Neuronal stem cell (in vitro differentiated cells): ENCODE results near the gene MTERF4.
A peak's percentile ranks its signal among the peaks of the same experiment; 100 is the strongest.

Experiments used
- DNase-seq: peaks from one replicate; pipeline ENCODE4 v3.0.0-alpha.2; 2013; ENCODE audit warnings: low spot score
- H2AFZ ChIP-seq: one replicate; pipeline ENCODE4 v1.6.1; 2013; ENCODE audit warnings: mild to moderate bottlenecking, low read length, inconsistent platforms
- H2AK5ac ChIP-seq: 2 replicates; pipeline ENCODE4 v1.6.1; 2013; ENCODE audit warnings: low read depth, mild to moderate bottlenecking, inconsistent platforms, low read length, moderate library complexity, mixed read lengths
- H2BK120ac ChIP-seq: 2 replicates; pipeline ENCODE4 v1.6.1; 2013; ENCODE audit warnings: low read depth, mild to moderate bottlenecking, inconsistent platforms, low read length, moderate library complexity, mixed read lengths
- H2BK12ac ChIP-seq: one replicate; pipeline ENCODE4 v1.6.1; 2013; ENCODE audit warnings: low read length, inconsistent platforms
- H2BK15ac ChIP-seq: 2 replicates; pipeline ENCODE4 v1.6.1; 2013; ENCODE audit warnings: mild to moderate bottlenecking, low read length, inconsistent platforms, mixed read lengths
- H2BK5ac ChIP-seq: one replicate; pipeline ENCODE4 v1.6.1; 2013; ENCODE audit warnings: inconsistent platforms, mild to moderate bottlenecking, low read length, moderate library complexity
- H3K14ac ChIP-seq: one replicate; pipeline ENCODE4 v1.6.1; 2013; ENCODE audit warnings: low read length, inconsistent platforms
- H3K18ac ChIP-seq: 2 replicates; pipeline ENCODE4 v1.6.1; 2013; ENCODE audit warnings: low read length, inconsistent platforms
- H3K23ac ChIP-seq: 2 replicates; pipeline ENCODE4 v1.6.1; 2013; ENCODE audit warnings: low read depth, mild to moderate bottlenecking, mixed read lengths, low read length, inconsistent platforms; ENCODE audit not compliant: poor library complexity
- H3K27ac ChIP-seq: replicated peaks from 3 replicates; pipeline ENCODE4 v1.5.1; 2013; ENCODE audit warnings: low read length, inconsistent platforms
- H3K27me3 ChIP-seq, 3 experiments: 2 replicates each; pipeline ENCODE4 v1.6.1; 2013; ENCODE audit warnings: low read length in 3 of 3, mild to moderate bottlenecking in 2 of 3, inconsistent platforms in 1 of 3, low read depth in 1 of 3, mixed read lengths in 1 of 3, moderate library complexity in 1 of 3; ENCODE audit not compliant: control insufficient read depth in 3 of 3, insufficient read depth in 3 of 3
- H3K36me3 ChIP-seq, 2 donors: replicated peaks in 1 of 2; 2 replicates each; pipeline ENCODE4 v1.6.1; 2013; ENCODE audit warnings: low read length in 2 of 2; ENCODE audit not compliant: control insufficient read depth in 2 of 2, insufficient read depth in 2 of 2
- H3K4ac ChIP-seq: 2 replicates; pipeline ENCODE4 v1.6.1; 2013; ENCODE audit warnings: inconsistent platforms, mild to moderate bottlenecking, low read length, moderate library complexity
- H3K4me1 ChIP-seq, 2 donors: 1 replicate in 1 of 2; 2 replicates in 1 of 2; pipeline ENCODE4 v1.6.1; 2013; ENCODE audit warnings: low read length in 2 of 2, low read depth in 1 of 2; ENCODE audit not compliant: control insufficient read depth in 2 of 2, insufficient read depth in 1 of 2
- H3K4me2 ChIP-seq: one replicate; pipeline ENCODE4 v1.6.1; 2013; ENCODE audit warnings: mild to moderate bottlenecking, low read length, inconsistent platforms; ENCODE audit not compliant: insufficient read depth, poor library complexity, severe bottlenecking
- H3K4me3 ChIP-seq, 2 donors: 2 replicates each; pipeline ENCODE4 v1.5.1; 2013; ENCODE audit warnings: low read length in 2 of 2, mild to moderate bottlenecking in 2 of 2, inconsistent platforms in 1 of 2, moderate library complexity in 1 of 2
- H3K79me1 ChIP-seq: one replicate; pipeline ENCODE4 v1.6.1; 2013; ENCODE audit warnings: low read depth, mild to moderate bottlenecking, inconsistent platforms, low read length, moderate library complexity
- H3K9ac ChIP-seq: one replicate; pipeline ENCODE4 v1.6.1; 2013; ENCODE audit warnings: mild to moderate bottlenecking, low read depth, low read length, inconsistent platforms; ENCODE audit not compliant: poor library complexity
- H3K9me3 ChIP-seq, 2 donors: replicated peaks in 1 of 2; 2 replicates each; pipeline versions ENCODE3 to v1.6.1; 2013; ENCODE audit warnings: low read length in 2 of 2, mild to moderate bottlenecking in 2 of 2, inconsistent platforms in 1 of 2, low read depth in 1 of 2, mixed read lengths in 1 of 2, moderate library complexity in 1 of 2; ENCODE audit not compliant: control insufficient read depth in 2 of 2, insufficient read depth in 1 of 2
- H4K8ac ChIP-seq: one replicate; pipeline ENCODE4 v1.6.1; 2013; ENCODE audit warnings: low read depth, mild to moderate bottlenecking, inconsistent platforms, low read length, moderate library complexity
- H4K91ac ChIP-seq: one replicate; pipeline ENCODE4 v1.6.1; 2013; ENCODE audit warnings: low read length, low read depth, mild to moderate bottlenecking, inconsistent platforms; ENCODE audit not compliant: poor library complexity
- WGBS, 2 donors: extraction: QIAGEN DNeasy Blood & Tissue Kit; methylation state at CpG; one replicate each; pipeline ENCODE4 v1.1.7; 2013; ENCODE audit warnings: missing lambda C conversion rate in 2 of 2, mixed read lengths in 1 of 2; ENCODE audit not compliant: insufficient read length in 2 of 2, insufficient replicate concordance in 1 of 2; ENCODE audit errors: extremely low coverage in 2 of 2; 5-methylcytosine and 5-hydroxymethylcytosine counted together

Gene MTERF4

DNA sequence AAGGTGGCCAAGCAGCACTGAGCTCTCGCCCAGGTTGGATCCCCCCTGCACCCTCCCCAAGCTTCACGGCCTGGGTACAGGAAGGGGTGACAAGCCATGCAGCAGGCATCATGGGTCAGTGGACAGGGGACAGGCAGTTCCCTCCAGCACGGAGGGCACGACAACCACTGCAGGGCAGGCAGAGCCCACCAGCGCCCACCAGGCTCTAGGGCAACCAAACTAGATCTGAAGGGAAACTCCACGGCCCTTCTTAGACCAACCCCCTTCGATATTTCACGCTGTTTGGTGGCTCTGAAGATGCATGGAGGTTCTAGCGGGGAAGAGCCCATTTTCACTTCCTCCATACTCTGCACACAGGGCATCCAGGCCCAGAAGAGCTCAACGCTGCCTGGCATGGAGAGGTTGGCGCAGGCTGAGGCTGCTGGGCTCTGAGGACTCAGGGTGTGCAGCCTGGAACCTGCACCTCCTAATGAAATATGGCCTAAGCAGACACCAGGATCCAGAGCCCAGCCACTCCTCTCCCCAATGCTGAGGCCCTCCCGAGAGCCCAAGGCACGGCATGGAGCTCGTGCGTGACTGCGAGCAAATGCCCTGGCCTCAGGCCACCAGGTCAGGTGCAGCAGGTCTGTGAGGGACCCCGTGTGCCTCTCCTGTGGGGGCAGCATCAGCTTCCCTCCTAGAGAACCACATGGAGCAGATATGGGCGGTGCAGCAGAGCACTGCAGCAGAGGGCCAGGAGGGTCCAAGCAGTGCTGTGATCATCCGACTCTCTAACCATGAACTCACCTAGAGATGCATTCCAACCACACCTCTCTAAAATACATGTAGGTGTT is 8.7 kb upstream of the MTERF4 start:
- Histone ChIP-seq H3K4me3 (peak overlapping the region in 1 of 2 donors; percentile 28), H4K91ac (no peak overlapping the region)
- WGBS, 2 donors = no CpG with 5 or more reads among the region's 19 CpGs

DNA sequence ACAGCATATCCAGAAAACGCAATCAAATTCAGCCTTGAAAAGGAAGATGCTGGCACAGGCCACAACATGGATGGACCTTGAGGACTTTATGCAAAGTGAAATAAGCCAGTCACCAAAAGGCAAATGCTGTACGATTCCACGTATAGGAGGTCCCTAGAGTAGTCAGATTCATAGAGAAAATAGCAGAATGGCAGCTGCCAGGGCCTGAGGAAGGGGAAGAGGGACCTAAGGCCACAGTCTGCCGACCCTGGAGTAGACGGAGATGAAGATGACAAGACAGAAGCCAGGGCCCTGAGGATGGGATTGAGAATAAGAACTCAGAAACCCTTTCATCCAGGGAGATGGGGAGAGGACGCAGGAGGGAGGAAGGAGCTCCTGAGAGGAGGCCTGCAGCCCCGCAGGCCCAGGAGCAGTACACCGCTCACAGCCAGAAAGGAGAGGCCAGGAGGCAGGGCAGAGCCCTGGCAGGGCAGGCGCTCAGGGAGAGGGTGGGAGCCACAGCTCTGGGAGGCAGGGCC is 8.1 kb upstream of the MTERF4 start:
- H3K4ac ChIP-seq = no peak overlapping the region
- H3K14ac ChIP-seq = no peak overlapping the region
- H2BK120ac ChIP-seq = no peak overlapping the region
- H3K23ac ChIP-seq = no peak overlapping the region
- WGBS, 2 donors = no CpG with 5 or more reads among the region's 9 CpGs
- H3K27me3 ChIP-seq = no peaks in the 10 kb centered on the region
- no peak overlapping the region for H2AFZ ChIP-seq
- peaks cover 0 to 2% of the 10 kb centered on the region in 2 donors for H3K9me3 ChIP-seq
- H3K4me1 ChIP-seq = no peaks in the 10 kb centered on the region
- H3K18ac ChIP-seq = no peak overlapping the region
- H3K4me2 ChIP-seq = no peak overlapping the region
- no peak overlapping the region for H2BK5ac ChIP-seq
- no peak overlapping the region for H3K4me3 ChIP-seq
- no peaks in the 10 kb centered on the region for H3K79me1 ChIP-seq
- no peak overlapping the region for H4K91ac ChIP-seq
- no peak overlapping the region for H3K9ac ChIP-seq
- peaks cover 16 to 86% of the 10 kb centered on the region in 2 donors for H3K36me3 ChIP-seq
- H3K27ac ChIP-seq = no peak overlapping the region
- no peak overlapping the region for H2BK15ac ChIP-seq
- H2AK5ac ChIP-seq = no peak overlapping the region
- no peak for DNase-seq
- no peak overlapping the region for H2BK12ac ChIP-seq
- H4K8ac ChIP-seq = no peak overlapping the region

More for the DNA sequence above, 8.7 kb upstream of the MTERF4 start:
- Histone ChIP-seq H3K23ac (no peak overlapping the region), H3K4ac (no peak overlapping the region), H3K4me2 (no peak overlapping the region), H2BK5ac (no peak overlapping the region), H3K9ac (no peak overlapping the region), H2BK15ac (no peak overlapping the region), H2AFZ (no peak overlapping the region), H2BK120ac (no peak overlapping the region), H3K9me3 (peaks cover 0 to 2% of the 10 kb centered on the region in 2 donors), H3K4me1 (no peaks in the 10 kb centered on the region), H3K79me1 (no peaks in the 10 kb centered on the region), H3K18ac (no peak overlapping the region), H3K27me3 (no peaks in the 10 kb centered on the region), H4K8ac (no peak overlapping the region), H2AK5ac (no peak overlapping the region), H3K14ac (no peak overlapping the region), H2BK12ac (no peak overlapping the region), H3K27ac (no peak overlapping the region), H3K36me3 (peaks cover 18 to 91% of the 10 kb centered on the region in 2 donors)
- no peak for DNase-seq

DNA sequence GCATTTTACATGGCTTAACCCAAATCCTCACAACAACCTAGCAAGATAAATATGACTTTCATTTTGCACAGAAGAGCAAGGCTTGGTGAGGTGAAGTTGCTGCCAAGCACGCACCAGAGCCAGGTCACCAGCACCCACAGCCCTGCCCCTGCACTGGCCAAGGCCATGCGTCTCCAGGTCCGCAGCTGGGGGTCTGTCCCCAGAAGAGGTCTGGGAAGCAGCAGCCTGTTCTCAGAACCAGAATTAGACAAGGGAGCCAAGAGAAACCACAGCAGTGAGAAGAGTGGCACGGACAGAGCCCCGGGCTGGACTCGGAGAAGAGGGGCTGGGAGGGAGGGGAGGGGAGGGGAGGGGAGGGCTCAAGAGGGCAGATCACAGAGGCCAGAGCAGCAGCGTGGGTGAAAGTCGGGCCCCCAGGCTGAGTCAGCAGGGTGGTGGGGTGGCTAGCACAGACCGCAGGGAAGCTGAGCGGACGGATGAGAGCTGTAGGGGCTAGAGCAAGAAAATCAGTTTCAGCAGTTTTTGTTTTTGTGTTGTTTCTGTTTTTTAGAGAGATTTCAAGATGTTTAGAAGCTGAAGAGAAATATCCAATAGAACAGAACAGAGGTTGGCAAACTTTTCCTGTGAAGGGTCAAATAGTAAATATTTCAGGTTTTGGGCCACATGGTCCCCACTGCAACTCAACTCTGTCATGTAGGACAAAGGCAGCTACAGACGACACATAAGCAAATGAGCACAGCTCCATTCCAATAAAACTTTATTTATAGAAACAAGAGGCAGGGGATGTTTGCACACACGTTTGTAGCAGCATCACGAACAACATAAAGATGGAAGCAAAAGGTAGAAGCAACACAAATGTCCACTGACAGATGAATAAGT is 7.4 kb upstream of the MTERF4 start:
- DNase-seq = no peak
- no peaks in the 10 kb centered on the region for H3K79me1 ChIP-seq
- H2BK5ac ChIP-seq = no peak overlapping the region
- no peak overlapping the region for H3K4ac ChIP-seq
- no peak overlapping the region for H2AFZ ChIP-seq
- H3K4me1 ChIP-seq = no peaks in the 10 kb centered on the region
- H3K36me3 ChIP-seq = peaks cover 15 to 79% of the 10 kb centered on the region in 2 donors
- no peak overlapping the region for H4K91ac ChIP-seq
- no peak overlapping the region for H3K23ac ChIP-seq
- H3K9ac ChIP-seq = no peak overlapping the region
- H3K27ac ChIP-seq = no peak overlapping the region
- H3K4me3 ChIP-seq = no peak overlapping the region
- no peak overlapping the region for H2BK12ac ChIP-seq
- H3K18ac ChIP-seq = no peak overlapping the region
- no peak overlapping the region for H2AK5ac ChIP-seq
- H3K9me3 ChIP-seq = peaks cover 0 to 2% of the 10 kb centered on the region in 2 donors
- no peak overlapping the region for H3K4me2 ChIP-seq
- no peak overlapping the region for H2BK120ac ChIP-seq
- H3K27me3 ChIP-seq = no peaks in the 10 kb centered on the region
- no peak overlapping the region for H4K8ac ChIP-seq
- H3K14ac ChIP-seq = no peak overlapping the region
- WGBS, 2 donors = no CpG with 5 or more reads among the region's 14 CpGs
- no peak overlapping the region for H2BK15ac ChIP-seq
